HG03469 (cell line): ENCODE measurements around the gene SLC26A8.
"Not testable (repeated sequence)": the region's sequence is repeated elsewhere in the genome, so short reads cannot be mapped to it uniquely, and the experiment has no call there.

ENCODE experiments used
- ATAC-seq: cut with Tn5 transposase; IDR thresholded peaks from one replicate; pipeline ENCODE4 v1.9.1; 2021; ENCODE audit warnings: mild to moderate bottlenecking, moderate library complexity, moderate number of reproducible peaks; ENCODE audit not compliant: unreplicated experiment

SLC26A8 gene

GRCh38 chr6:35954333-35954732 lies 70.1 kb downstream of the SLC26A8 start:
- no peak for ATAC-seq

- ATAC-seq = no peak
Measured at GRCh38 chr6:35948725-35949124, 75.7 kb downstream of the SLC26A8 start.

GRCh38 chr6:35945650-35946025 lies 78.8 kb downstream of the SLC26A8 start:
- ATAC-seq = no peak

GRCh38 chr6:35943390-35943789 lies 81.1 kb downstream of the SLC26A8 start:
- no peak for ATAC-seq

GRCh38 chr6:35942355-35942754 lies 82.1 kb downstream of the SLC26A8 start:
- ATAC-seq = no peak

GRCh38 chr6:35941170-35941569 lies 83.3 kb downstream of the SLC26A8 start:
- ATAC-seq = not testable (repeated sequence)

- not testable (repeated sequence) for ATAC-seq
Measured at GRCh38 chr6:35940014-35940413, 84.4 kb downstream of the SLC26A8 start.

- not testable (repeated sequence) for ATAC-seq
Measured at GRCh38 chr6:35939259-35939658, 85.2 kb downstream of the SLC26A8 start.

GRCh38 chr6:35936681-35937359 lies 87.6 kb downstream of the SLC26A8 start:
- ATAC-seq = no peak

- no peak for ATAC-seq
Measured at GRCh38 chr6:35935469-35935868, 89.0 kb downstream of the SLC26A8 start.

GRCh38 chr6:35933844-35934243 lies 90.6 kb downstream of the SLC26A8 start:
- no peak for ATAC-seq

GRCh38 chr6:35931873-35932272 lies 92.6 kb downstream of the SLC26A8 start:
- ATAC-seq = not testable (repeated sequence)

- no peak for ATAC-seq
Measured at GRCh38 chr6:35931120-35931561, 93.3 kb downstream of the SLC26A8 start.

- no peak for ATAC-seq
Measured at GRCh38 chr6:35929601-35930000, 94.8 kb downstream of the SLC26A8 start.

GRCh38 chr6:35926509-35927215 lies 97.8 kb downstream of the SLC26A8 start:
- ATAC-seq = no peak

GRCh38 chr6:35925961-35926360 lies 98.5 kb downstream of the SLC26A8 start:
- ATAC-seq = no peak

GRCh38 chr6:35924146-35924545 lies 100.3 kb downstream of the SLC26A8 start:
- no peak for ATAC-seq

GRCh38 chr6:35922139-35922554 lies 102.3 kb downstream of the SLC26A8 start:
- no peak for ATAC-seq

GRCh38 chr6:35920793-35921732 lies 103.4 kb downstream of the SLC26A8 start, which contains the start of gene SRPK1:
Gene SRPK1 (minus strand): TSS chr6:35921098. CDS start chr6:35921056, 42 bp downstream.
- peak; percentile 48 for ATAC-seq

GRCh38 chr6:35919827-35920751 lies 104.4 kb downstream of the SLC26A8 start:
- ATAC-seq = peak; percentile 6
